CD4-positive, alpha-beta T cell treated with Interleukin-17A for 1 hour (primary cell): Measurements from ENCODE around the gene BTBD9.

Experiments used
- DNase-seq: peaks from one replicate; pipeline ENCODE4 v3.0.0-alpha.2; 2020

BTBD9 gene

GRCh38 chr6:38552121-38552520, 87.6 kb downstream of the BTBD9 start:
- no peak for DNase-seq

GRCh38 chr6:38549795-38550194, 89.9 kb downstream of the BTBD9 start:
- no peak for DNase-seq

GRCh38 chr6:38549180-38549579, 90.5 kb downstream of the BTBD9 start:
- no peak for DNase-seq

- DNase-seq = no peak
These were observed 96.7 kb downstream of the BTBD9 start for GRCh38 chr6:38543022-38543421.

- no peak for DNase-seq
These were observed 97.7 kb downstream of the BTBD9 start for GRCh38 chr6:38542031-38542430.

- no peak for DNase-seq
These were observed 106.7 kb downstream of the BTBD9 start for GRCh38 chr6:38533064-38533463.

GRCh38 chr6:38531134-38531533, 108.6 kb downstream of the BTBD9 start:
- DNase-seq = no peak

- no peak for DNase-seq
These were observed 111.3 kb downstream of the BTBD9 start for GRCh38 chr6:38528196-38528965.

GRCh38 chr6:38527371-38527770, 112.4 kb downstream of the BTBD9 start:
- no peak for DNase-seq

GRCh38 chr6:38525888-38526287, 113.8 kb downstream of the BTBD9 start:
- DNase-seq = no peak

- no peak for DNase-seq
These were observed 115.1 kb downstream of the BTBD9 start for GRCh38 chr6:38524436-38525145.

GRCh38 chr6:38522322-38522721, 117.4 kb downstream of the BTBD9 start:
- no peak for DNase-seq

- no peak for DNase-seq
These were observed 121.0 kb downstream of the BTBD9 start for GRCh38 chr6:38518511-38519304.

- DNase-seq = no peak
These were observed 122.7 kb downstream of the BTBD9 start for GRCh38 chr6:38517005-38517404.

GRCh38 chr6:38514399-38514798, 125.3 kb downstream of the BTBD9 start:
- no peak for DNase-seq

- no peak for DNase-seq
These were observed 127.5 kb downstream of the BTBD9 start for GRCh38 chr6:38512211-38512610.

GRCh38 chr6:38510205-38510604, 129.5 kb downstream of the BTBD9 start:
- no peak for DNase-seq

- no peak for DNase-seq
These were observed 130.0 kb downstream of the BTBD9 start for GRCh38 chr6:38509713-38510112.

GRCh38 chr6:38508894-38509293, 130.8 kb downstream of the BTBD9 start:
- no peak for DNase-seq

GRCh38 chr6:38508286-38508685, 131.4 kb downstream of the BTBD9 start:
- DNase-seq = no peak

GRCh38 chr6:38507173-38507572, 132.6 kb downstream of the BTBD9 start:
- DNase-seq = no peak

- DNase-seq = no peak
These were observed 133.9 kb downstream of the BTBD9 start for GRCh38 chr6:38505826-38506225.

GRCh38 chr6:38504996-38505395, 134.7 kb downstream of the BTBD9 start:
- DNase-seq = no peak
